RWPE1 (cell line): ENCODE results near the gene ESF1.

Experiments used
- CTCF ChIA-PET: fragments of 350-600 bp; sonication (Branson Sonifier 250); formaldehyde crosslinking; extraction: SDS; loops from one replicate; lab custom pipeline; 2021; lab: Yijun Ruan, JAX
- POLR2A ChIA-PET: fragments of 400-600 bp; formaldehyde crosslinking; extraction: SDS; loops from one replicate; lab custom pipeline; 2020; ENCODE audit warnings: antibody characterized with exemption; ENCODE audit not compliant: low non-redundant PET; lab: Yijun Ruan, JAX
- DNase-seq: peaks from one replicate; pipeline ENCODE4 v3.0.0; 2012; ENCODE audit warnings: low spot score
- H3K27ac ChIP-seq: fragments of 450-650 bp; 2 replicates; pipeline ENCODE4 v1.5.1; 2017
- TF ChIP-seq, protein P1 (sequence below): fragments of 450-650 bp; conservative IDR thresholded peaks from 2 replicates; pipeline ENCODE4 v1.5.1; 2017; ENCODE audit warnings: low read depth, mild to moderate bottlenecking

The ESF1 gene

DNA sequence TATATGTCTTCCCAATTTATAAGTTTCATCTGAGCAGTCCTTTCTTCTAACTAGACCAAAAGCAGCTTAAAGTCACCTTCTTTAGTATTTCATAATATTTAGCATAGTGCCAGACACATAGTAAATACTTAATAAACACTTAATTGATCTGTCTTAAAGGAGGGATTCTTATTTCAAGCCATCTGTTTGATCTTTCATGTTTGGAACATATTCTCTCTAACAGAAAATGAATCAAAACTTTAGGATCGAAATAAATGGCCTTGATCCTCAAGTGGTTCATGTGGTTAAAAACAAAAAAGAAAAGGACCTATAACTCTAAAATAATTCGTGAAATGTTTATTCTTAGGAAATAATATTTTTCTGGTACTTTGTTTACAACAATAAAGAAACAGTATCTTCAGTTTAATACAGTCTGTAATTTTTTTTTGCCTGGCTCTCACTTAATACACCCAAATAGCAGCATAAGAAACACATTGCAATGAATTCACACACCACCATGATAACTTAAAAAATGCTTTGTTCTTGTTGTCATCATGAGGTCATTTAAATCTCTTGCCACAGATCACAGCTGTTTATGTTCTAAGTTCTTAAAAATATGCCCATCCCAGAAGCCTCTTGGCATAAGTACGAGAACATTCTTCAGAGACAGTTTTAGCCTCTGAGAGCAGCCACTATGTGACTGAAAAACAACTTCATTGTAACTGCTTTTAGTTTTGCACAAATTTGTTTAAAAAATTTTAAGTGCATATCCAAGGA is 48.1 kb downstream of the ESF1 start:
- no peak for DNase-seq
- ChIA-PET CTCF (interaction anchor here (0.6 kb wide), 1 partner anchor 88 kb away, joined by 3 read pairs; no protein-coding TSS in a partner anchor), POLR2A (interaction anchor here (0.5 kb wide), 1 partner anchor 1714 kb away, joined by 7 read pairs; no protein-coding TSS in a partner anchor)
- TF ChIP-seq, protein P1, sequence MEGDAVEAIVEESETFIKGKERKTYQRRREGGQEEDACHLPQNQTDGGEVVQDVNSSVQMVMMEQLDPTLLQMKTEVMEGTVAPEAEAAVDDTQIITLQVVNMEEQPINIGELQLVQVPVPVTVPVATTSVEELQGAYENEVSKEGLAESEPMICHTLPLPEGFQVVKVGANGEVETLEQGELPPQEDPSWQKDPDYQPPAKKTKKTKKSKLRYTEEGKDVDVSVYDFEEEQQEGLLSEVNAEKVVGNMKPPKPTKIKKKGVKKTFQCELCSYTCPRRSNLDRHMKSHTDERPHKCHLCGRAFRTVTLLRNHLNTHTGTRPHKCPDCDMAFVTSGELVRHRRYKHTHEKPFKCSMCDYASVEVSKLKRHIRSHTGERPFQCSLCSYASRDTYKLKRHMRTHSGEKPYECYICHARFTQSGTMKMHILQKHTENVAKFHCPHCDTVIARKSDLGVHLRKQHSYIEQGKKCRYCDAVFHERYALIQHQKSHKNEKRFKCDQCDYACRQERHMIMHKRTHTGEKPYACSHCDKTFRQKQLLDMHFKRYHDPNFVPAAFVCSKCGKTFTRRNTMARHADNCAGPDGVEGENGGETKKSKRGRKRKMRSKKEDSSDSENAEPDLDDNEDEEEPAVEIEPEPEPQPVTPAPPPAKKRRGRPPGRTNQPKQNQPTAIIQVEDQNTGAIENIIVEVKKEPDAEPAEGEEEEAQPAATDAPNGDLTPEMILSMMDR: no peak
- no peak overlapping the region for H3K27ac ChIP-seq

DNA sequence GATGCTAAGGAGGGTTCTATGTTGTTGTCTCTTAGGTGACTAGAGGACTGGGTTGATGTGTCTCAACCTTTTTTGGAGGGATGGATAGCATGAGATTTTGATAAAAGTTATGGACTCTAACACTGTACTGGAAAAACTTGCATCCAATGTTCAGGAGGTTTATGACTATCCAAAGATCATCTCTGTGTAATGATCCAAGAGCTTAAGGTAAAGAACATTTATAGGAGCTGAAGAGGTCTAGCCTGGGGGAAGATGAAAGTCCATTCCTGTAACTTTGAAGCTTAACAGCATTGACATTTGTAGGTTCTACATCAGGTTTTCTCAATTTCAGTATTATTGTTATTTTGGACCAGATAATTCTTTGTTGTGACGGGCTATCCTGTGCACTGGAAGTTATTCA is 48.9 kb downstream of the ESF1 start:
- TF ChIP-seq, protein P1: no peak
- ChIA-PET CTCF (no interaction called here), POLR2A (interaction anchor here (0.5 kb wide), 1 partner anchor 1713 kb away, joined by 7 read pairs; no protein-coding TSS in a partner anchor)
- DNase-seq: no peak
- no peak overlapping the region for H3K27ac ChIP-seq

DNA sequence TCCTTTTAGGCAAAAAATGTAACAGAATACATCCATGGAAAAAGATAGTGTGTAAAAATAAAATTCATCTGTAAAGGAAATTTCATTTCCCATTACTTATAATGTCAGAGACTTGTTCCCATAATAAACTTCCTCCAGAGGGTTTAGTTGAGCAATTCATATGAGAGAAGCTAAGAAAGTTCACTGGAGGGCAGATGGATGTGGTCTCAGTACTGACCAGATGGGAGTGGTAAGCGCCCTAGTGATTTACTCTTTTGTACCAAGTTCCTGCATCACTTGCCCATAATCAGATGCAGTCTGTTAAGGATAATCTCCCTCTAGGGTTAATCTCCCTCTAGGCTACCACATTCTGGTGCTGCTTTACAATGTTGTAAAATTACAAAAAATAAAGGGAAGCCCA is 61.7 kb downstream of the ESF1 start:
- CTCF ChIA-PET: interaction anchor here (0.7 kb wide), 1 partner anchor 28 kb away, joined by 3 read pairs; no protein-coding TSS in a partner anchor
- DNase-seq: no peak
- TF ChIP-seq, protein P1: no peak
- H3K27ac ChIP-seq: no peak overlapping the region
- POLR2A ChIA-PET: no interaction called here

DNA sequence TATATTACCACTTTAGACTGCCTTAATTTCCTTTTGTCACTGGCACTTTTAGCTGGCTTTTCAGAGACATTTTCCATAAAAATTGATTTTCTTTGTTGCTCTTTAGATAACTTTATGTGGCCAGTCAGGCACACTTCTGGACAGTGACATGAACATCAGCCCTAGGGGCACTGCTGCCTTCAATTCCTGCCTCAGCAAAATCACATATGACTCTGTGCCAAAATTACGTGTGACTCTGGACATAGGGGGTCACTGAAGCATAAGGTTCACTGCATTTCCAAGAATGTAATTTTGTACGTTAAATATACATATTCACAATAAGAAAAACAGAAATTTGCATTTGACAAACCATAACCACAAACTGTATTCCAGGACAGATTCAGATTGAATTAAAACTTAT is 66.5 kb downstream of the ESF1 start:
- H3K27ac ChIP-seq: no peak overlapping the region
- CTCF ChIA-PET: no interaction called here
- DNase-seq: no peak
- TF ChIP-seq, protein P1: no peak
- POLR2A ChIA-PET: no interaction called here

DNA sequence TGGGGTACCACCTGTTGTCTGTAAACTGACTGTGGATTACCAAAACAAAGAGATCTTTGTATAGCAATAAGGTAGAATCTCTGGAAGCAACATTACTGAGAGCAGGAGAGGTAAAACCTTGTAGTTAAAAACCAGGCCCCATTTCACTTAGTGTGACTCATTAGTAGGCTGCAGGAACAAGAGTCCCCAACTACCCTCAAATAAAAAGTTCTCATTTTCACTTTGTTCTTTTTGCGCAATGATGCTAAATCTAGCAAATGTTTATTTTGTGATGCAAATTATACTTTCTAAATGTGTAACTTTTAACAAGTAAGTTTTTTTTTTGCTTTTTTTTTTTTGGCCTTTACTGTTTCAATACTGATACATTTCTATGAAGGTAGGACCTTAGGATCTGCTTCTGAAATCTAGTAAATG is 67.1 kb downstream of the ESF1 start:
- ChIA-PET POLR2A (no interaction called here), CTCF (interaction anchor here (0.6 kb wide), 1 partner anchor 1821 kb away, joined by 5 read pairs; no protein-coding TSS in a partner anchor)
- DNase-seq: no peak
- H3K27ac ChIP-seq: no peak overlapping the region
- TF ChIP-seq, protein P1: no peak

DNA sequence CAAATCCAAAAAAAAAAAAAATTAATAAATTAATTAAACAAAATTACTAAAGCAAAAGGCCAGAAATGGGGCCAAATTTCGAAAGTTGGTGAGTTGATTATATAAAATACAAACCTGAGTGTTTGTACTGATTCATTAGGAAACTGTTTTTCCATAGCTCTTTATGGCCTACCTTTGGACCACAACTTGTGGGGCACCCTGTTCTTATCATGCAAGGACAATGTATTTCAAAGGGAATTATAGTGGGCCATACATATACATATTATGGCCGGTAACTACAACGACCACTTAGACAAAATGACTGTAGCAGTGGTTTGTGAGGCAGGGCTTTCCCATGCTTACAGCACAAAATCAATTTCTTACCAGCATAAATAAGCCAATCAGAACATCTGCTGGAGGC is 69.5 kb downstream of the ESF1 start:
- POLR2A ChIA-PET: interaction anchor here (0.5 kb wide), 1 partner anchor 22 kb away, joined by 3 read pairs; no protein-coding TSS in a partner anchor
- TF ChIP-seq, protein P1: no peak

More for the DNA sequence above, 69.5 kb downstream of the ESF1 start:
- no peak overlapping the region for H3K27ac ChIP-seq
- DNase-seq: no peak
- CTCF ChIA-PET: no interaction called here
